Measurements from ENCODE around the gene PIGV.

Gene PIGV

GRCh38 chr1:26787706-26788514 lies at the start of gene PIGV:
PIGV (plus strand) TSS chr1:26787950; CDS start chr1:26790816, 2,866 bp downstream.
- peak; percentile 75 for DNase-seq

GRCh38 chr1:26739329-26739914 lies 48.3 kb upstream of the PIGV start:
- DNase-seq: no peak

- no peak for DNase-seq
Observed at GRCh38 chr1:26740023-26740634, 47.6 kb upstream of the PIGV start.

- DNase-seq: no peak
Observed at GRCh38 chr1:26740952-26741351, 46.8 kb upstream of the PIGV start.

GRCh38 chr1:26743426-26744059 lies 44.2 kb upstream of the PIGV start:
- DNase-seq: no peak

- DNase-seq: peak; percentile 85
Observed at GRCh38 chr1:26744075-26744959, 43.4 kb upstream of the PIGV start.

- no peak for DNase-seq
Observed at GRCh38 chr1:26745191-26745590, 42.6 kb upstream of the PIGV start.

- no peak for DNase-seq
Observed at GRCh38 chr1:26747048-26747447, 40.7 kb upstream of the PIGV start.

- DNase-seq: no peak
Observed at GRCh38 chr1:26748351-26748750, 39.4 kb upstream of the PIGV start.

- no peak for DNase-seq
Observed at GRCh38 chr1:26749458-26749857, 38.3 kb upstream of the PIGV start.

- DNase-seq: no peak
Observed at GRCh38 chr1:26750428-26750827, 37.3 kb upstream of the PIGV start.

- DNase-seq: no peak
Observed at GRCh38 chr1:26752519-26752918, 35.2 kb upstream of the PIGV start.

GRCh38 chr1:26754086-26754874 lies 33.5 kb upstream of the PIGV start:
- DNase-seq: no peak

GRCh38 chr1:26758358-26758757 lies 29.4 kb upstream of the PIGV start:
- DNase-seq: no peak

GRCh38 chr1:26759531-26759930 lies 28.2 kb upstream of the PIGV start:
- DNase-seq: no peak

- no peak for DNase-seq
Observed at GRCh38 chr1:26761217-26761616, 26.5 kb upstream of the PIGV start.

- DNase-seq: no peak
Observed at GRCh38 chr1:26767714-26768113, 20.0 kb upstream of the PIGV start.

GRCh38 chr1:26768755-26769154 lies 19.0 kb upstream of the PIGV start:
- peak; percentile 65 for DNase-seq

- DNase-seq: no peak
Observed at GRCh38 chr1:26771285-26771642, 16.5 kb upstream of the PIGV start.

GRCh38 chr1:26771643-26772321 lies 16.0 kb upstream of the PIGV start:
- DNase-seq: peak; percentile 99

- DNase-seq: peak; percentile 96
Observed at GRCh38 chr1:26772687-26773086, 15.1 kb upstream of the PIGV start.
